Measurements from ENCODE around the gene IDH1. TPM values are rescaled to one million over a fixed set of nuclear protein-coding genes. Genes with fewer than 3 reads are reported as not detected.

IDH1 gene
- total and polyA plus RNA-seq, 11 donors, result 16.0 to 115 (median 33.3) TPM

DNA sequence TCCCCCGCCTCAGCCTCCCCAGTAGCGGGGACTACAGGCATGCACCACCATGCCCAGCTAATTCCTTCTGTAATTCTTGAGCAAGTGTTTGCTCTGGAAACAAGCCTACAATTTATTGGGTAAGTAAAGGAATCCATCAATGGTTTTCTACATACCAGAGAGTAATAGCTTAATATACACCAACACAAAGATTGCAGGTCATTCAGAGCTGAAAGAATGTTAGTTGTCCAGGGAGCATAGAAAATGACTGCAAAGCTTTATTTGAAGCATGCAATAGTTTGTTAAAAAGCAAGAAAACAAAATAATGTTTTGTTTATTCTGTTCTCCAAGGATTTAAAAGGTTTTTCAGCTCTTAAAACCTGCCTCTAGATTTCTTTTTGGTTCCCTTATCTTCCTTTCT, 5.6 kb downstream of the IDH1 start:
- Histone ChIP-seq H3K9me3 (no peaks in the 10 kb centered on the region), H3K27me3 (no peaks in the 10 kb centered on the region), H3K4me3 (no peak overlapping the region), H3K4me1 (peaks cover 0 to 62% (median 16%) of the 10 kb centered on the region in 12 donors), H3K36me3 (peaks cover 3 to 90% (median 82%) of the 10 kb centered on the region in 9 donors), H3K27ac (no peak overlapping the region)
- TF ChIP-seq, protein P1, sequence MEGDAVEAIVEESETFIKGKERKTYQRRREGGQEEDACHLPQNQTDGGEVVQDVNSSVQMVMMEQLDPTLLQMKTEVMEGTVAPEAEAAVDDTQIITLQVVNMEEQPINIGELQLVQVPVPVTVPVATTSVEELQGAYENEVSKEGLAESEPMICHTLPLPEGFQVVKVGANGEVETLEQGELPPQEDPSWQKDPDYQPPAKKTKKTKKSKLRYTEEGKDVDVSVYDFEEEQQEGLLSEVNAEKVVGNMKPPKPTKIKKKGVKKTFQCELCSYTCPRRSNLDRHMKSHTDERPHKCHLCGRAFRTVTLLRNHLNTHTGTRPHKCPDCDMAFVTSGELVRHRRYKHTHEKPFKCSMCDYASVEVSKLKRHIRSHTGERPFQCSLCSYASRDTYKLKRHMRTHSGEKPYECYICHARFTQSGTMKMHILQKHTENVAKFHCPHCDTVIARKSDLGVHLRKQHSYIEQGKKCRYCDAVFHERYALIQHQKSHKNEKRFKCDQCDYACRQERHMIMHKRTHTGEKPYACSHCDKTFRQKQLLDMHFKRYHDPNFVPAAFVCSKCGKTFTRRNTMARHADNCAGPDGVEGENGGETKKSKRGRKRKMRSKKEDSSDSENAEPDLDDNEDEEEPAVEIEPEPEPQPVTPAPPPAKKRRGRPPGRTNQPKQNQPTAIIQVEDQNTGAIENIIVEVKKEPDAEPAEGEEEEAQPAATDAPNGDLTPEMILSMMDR (IDR thresholded peaks at IDR 0.05), result no peak
- TF ChIP-seq POLR2A (IDR thresholded peaks at IDR 0.05), result no peak
- ATAC-seq, result no peak
- intact Hi-C loops (cut with DNase I), result loop anchor here in 2 of 10 donors (5.0 to 10.0 kb wide), 2 partner anchors 72 to 74 kb away; no protein-coding TSS in a partner anchor
- WGBS, 4 donors, result 89 to 100% (median 98%) methylated on average over 2 of the region's 2 CpGs
- DNase-seq, result no peak

DNA sequence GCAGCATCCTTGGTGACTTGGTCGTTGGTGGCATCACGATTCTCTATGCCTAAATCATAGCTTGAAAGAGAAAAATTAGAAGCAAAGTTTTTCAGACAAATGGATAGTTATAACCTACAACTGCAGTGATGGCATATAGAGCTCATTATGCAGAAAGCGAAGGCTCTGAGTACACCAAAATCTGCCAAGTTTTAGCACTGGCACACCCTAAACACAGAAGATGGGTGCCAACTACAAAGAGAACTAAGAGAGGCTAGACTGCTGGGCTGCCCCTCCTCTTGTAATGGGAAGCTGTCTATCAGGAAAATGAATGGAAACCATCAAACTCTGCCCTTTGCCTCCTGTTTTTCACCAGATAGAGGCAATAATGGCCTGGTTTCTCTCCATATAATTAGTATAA, 6.3 kb downstream of the IDH1 start:
- H3K27me3 ChIP-seq, result no peaks in the 10 kb centered on the region
- no peak overlapping the region for H3K27ac ChIP-seq
- no peak overlapping the region for H3K4me3 ChIP-seq
- H3K36me3 ChIP-seq, result peaks cover 3 to 97% (median 89%) of the 10 kb centered on the region in 9 donors
- 94 to 96% (median 94%) methylated on average over 3 of the region's 3 CpGs for WGBS, 4 donors
- DNase-seq (no peak), ATAC-seq (no peak)
- no peaks in the 10 kb centered on the region for H3K9me3 ChIP-seq
- H3K4me1 ChIP-seq, result peaks cover 0 to 57% (median 12%) of the 10 kb centered on the region in 12 donors
- intact Hi-C loops (cut with DNase I), result loop anchor here in 2 of 10 donors (5.0 to 10.0 kb wide), 2 partner anchors 71 to 74 kb away; no protein-coding TSS in a partner anchor
- TF ChIP-seq, protein P1 (IDR thresholded peaks at IDR 0.05), result no peak
- no peak for TF ChIP-seq POLR2A (IDR thresholded peaks at IDR 0.05)

DNA sequence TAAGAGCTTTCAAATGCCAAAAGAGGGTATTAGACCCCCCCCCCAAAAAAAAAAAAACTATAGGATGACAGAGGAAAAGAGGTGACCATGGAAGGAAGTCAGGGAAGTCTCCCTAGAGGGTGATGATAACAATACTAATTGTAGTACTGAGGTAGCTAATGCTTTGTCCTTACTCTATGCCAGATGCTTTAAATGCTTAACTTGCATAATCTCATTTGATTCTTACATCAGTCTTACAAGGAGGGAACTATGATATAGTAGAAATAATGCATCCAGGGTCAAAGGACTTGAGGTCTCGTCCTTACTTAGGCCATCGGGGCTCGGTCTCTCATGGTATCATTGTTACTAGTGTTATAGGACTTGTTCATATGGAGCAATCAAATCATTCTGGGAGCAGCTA, 9.1 kb downstream of the IDH1 start:
- intact Hi-C loops (cut with DNase I), result loop anchor here in 2 of 10 donors (5.0 to 10.0 kb wide), 2 partner anchors 68 to 71 kb away; no protein-coding TSS in a partner anchor
- DNase-seq, result no peak
- 96 to 97% (median 96%) methylated on average over 3 of the region's 3 CpGs for WGBS, 4 donors
- Histone ChIP-seq H3K36me3 (peaks cover 3 to 100% (median 97%) of the 10 kb centered on the region in 9 donors), H3K4me3 (no peak overlapping the region), H3K4me1 (peaks cover 0 to 30% (median 0%) of the 10 kb centered on the region in 12 donors), H3K9me3 (no peaks in the 10 kb centered on the region), H3K27ac (no peak overlapping the region), H3K27me3 (no peaks in the 10 kb centered on the region)
- TF ChIP-seq, protein P1 (IDR thresholded peaks at IDR 0.05), result no peak
- no peak for TF ChIP-seq POLR2A (IDR thresholded peaks at IDR 0.05)
- ATAC-seq, result no peak

DNA sequence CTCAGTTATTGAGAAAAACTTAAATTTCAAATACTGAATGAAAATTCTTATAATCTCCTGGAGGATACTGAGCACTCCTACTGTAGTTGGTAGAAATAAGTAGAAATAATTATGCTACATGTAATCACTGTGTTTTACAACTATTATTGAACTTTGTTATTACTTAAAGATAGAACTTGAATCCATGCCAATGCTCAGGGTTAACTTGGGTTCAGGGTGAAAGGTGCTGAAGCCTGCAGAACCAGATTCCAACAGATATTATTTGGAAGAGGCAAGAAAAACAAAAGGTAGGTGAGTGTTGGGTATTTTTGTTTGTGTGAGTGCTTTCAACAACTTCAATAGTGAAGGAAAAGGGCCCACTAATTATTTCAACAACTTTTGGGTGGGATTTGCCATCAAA, 10.4 kb downstream of the IDH1 start:
- intact Hi-C loops (cut with DNase I), result loop anchor here in 1 of 10 donors (10.0 kb wide), 1 partner anchor 70 kb away; no protein-coding TSS in a partner anchor
- no peaks in the 10 kb centered on the region for H3K9me3 ChIP-seq
- DNase-seq (no peak), ATAC-seq (no peak)
- TF ChIP-seq POLR2A (IDR thresholded peaks at IDR 0.05), result no peak
- TF ChIP-seq, protein P1 (IDR thresholded peaks at IDR 0.05), result no peak
- H3K27me3 ChIP-seq, result no peaks in the 10 kb centered on the region
- no peak overlapping the region for H3K4me3 ChIP-seq
- peaks cover 4 to 100% (median 97%) of the 10 kb centered on the region in 9 donors for H3K36me3 ChIP-seq
- H3K4me1 ChIP-seq, result peaks cover 0 to 17% (median 0%) of the 10 kb centered on the region in 12 donors
- no peak overlapping the region for H3K27ac ChIP-seq
